ACC112 (cell line): ENCODE measurements around the gene AIFM2.
"Not testable (repeated sequence)": the region's sequence is repeated elsewhere in the genome, so short reads cannot be mapped to it uniquely, and the experiment has no call there.

Source experiments
- H2AFZ ChIP-seq: fragments of 200-600 bp; sonication (generic); one replicate; pipeline ENCODE4 v1.6.0; 2017; ENCODE audit warnings: antibody characterized with exemption, low read length; ENCODE audit not compliant: unreplicated experiment
- H3K27ac ChIP-seq: fragments of 200-600 bp; sonication (generic); 2 replicates; pipeline ENCODE4 v1.5.1; 2014; ENCODE audit warnings: low read depth, mild to moderate bottlenecking, antibody characterized with exemption, low read length, moderate library complexity
- H3K27me3 ChIP-seq: fragments of 200-600 bp; sonication (generic); 2 replicates; pipeline ENCODE4 v1.6.1; 2014; ENCODE audit warnings: mild to moderate bottlenecking, antibody characterized with exemption, low read length, moderate library complexity, mixed read lengths; ENCODE audit not compliant: insufficient read depth
- H3K36me3 ChIP-seq: fragments of 200-600 bp; sonication (generic); 2 replicates; pipeline ENCODE4 v1.6.1; 2016; ENCODE audit warnings: mild to moderate bottlenecking, antibody characterized with exemption, low read length, moderate library complexity, mixed read lengths; ENCODE audit not compliant: insufficient read depth
- H3K4me1 ChIP-seq: fragments of 200-600 bp; sonication (generic); one replicate; pipeline ENCODE4 v1.6.1; 2016; ENCODE audit warnings: low read length, mixed read lengths; ENCODE audit not compliant: insufficient read depth, unreplicated experiment, control insufficient read depth
- H3K4me3 ChIP-seq: fragments of 200-600 bp; sonication (generic); 2 replicates; pipeline ENCODE4 v1.5.1; 2014; ENCODE audit warnings: mild to moderate bottlenecking, low read depth, low read length
- H3K79me2 ChIP-seq: fragments of 200-600 bp; sonication (generic); one replicate; pipeline ENCODE4 v1.6.0; 2016; ENCODE audit warnings: low read length; ENCODE audit not compliant: control insufficient read depth, unreplicated experiment, insufficient read depth

Gene AIFM2

DNA sequence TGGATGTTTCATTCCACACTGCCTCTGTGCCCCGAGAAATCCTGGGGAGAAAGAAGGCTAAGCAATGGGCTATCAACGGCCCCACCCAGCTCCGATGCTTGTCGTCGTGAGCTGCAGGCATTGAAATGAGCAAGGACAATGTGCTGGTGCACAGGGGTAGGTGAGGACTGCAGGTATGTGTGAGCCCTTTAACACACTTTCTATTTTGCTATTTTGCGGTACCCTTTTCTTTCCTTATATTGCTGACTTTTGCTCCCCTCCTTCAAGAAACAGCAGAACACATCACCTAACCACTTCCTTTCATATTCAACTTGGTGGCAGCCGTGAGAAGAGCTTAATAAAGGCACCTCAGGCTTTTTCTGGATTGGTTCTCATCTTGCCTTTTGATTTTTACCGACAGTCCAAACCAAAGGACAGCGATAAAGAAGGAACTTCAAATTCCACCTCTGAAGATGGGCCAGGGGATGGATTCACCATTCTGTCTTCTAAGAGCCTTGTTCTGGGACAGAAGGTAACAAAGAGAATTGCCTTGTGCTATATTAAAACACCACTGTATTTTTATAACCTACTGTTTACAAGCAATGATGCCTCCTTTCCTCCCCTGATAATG is 39.2 kb downstream of the AIFM2 start:
- Histone ChIP-seq H3K27ac (no peak overlapping the region), H3K27me3 (no peaks in the 10 kb centered on the region), H3K4me1 (no peaks in the 10 kb centered on the region), H3K79me2 (no peaks in the 10 kb centered on the region), H3K4me3 (no peak overlapping the region), H2AFZ (no peak overlapping the region), H3K36me3 (no peaks in the 10 kb centered on the region)

DNA sequence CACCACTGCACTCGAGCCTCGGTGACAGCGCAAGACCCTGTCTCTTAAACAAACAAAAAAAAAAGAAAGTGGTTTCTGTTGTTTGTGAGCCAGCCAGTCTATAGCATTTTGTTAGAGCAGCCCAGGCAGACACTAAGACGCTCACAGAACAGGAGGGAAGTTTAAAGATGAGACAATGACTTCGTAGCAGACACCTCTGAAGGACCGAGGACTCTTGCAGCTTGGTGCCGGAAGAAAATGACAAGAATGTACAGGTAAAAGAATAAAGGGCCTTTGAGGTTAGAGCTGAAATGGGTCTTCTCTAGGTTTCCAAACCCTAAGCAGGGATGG is 40.3 kb downstream of the AIFM2 start:
- H3K36me3 ChIP-seq, result no peaks in the 10 kb centered on the region

DNA sequence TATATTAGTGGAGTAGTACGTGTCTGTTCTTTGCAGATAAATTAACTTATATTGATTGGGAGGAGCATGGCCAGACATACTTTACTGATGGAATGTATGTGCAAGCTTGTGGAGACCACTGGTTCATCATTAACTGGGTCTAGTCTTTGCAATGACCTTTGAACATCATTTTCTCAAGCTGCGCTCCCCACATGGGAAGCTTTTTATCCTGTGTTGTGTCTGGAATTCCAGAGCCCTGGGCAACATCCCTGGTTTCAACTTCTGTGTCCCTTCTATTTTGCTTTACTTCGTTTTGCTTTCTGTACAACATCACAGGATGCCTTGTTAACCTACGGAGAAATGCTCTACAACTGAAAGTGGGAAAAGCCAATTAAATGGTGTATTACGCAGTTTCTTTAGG is 41.7 kb downstream of the AIFM2 start:
- no peaks in the 10 kb centered on the region for H3K79me2 ChIP-seq
- no peaks in the 10 kb centered on the region for H3K36me3 ChIP-seq
- no peak overlapping the region for H3K27ac ChIP-seq
- H3K27me3 ChIP-seq, result no peaks in the 10 kb centered on the region
- H3K4me1 ChIP-seq, result no peaks in the 10 kb centered on the region
- no peak overlapping the region for H3K4me3 ChIP-seq
- no peak overlapping the region for H2AFZ ChIP-seq

More for the DNA sequence above, 40.3 kb downstream of the AIFM2 start:
- H2AFZ ChIP-seq, result no peak overlapping the region
- no peak overlapping the region for H3K4me3 ChIP-seq
- H3K4me1 ChIP-seq, result no peaks in the 10 kb centered on the region
- no peaks in the 10 kb centered on the region for H3K79me2 ChIP-seq
- H3K27me3 ChIP-seq, result no peaks in the 10 kb centered on the region
- H3K27ac ChIP-seq, result no peak overlapping the region

DNA sequence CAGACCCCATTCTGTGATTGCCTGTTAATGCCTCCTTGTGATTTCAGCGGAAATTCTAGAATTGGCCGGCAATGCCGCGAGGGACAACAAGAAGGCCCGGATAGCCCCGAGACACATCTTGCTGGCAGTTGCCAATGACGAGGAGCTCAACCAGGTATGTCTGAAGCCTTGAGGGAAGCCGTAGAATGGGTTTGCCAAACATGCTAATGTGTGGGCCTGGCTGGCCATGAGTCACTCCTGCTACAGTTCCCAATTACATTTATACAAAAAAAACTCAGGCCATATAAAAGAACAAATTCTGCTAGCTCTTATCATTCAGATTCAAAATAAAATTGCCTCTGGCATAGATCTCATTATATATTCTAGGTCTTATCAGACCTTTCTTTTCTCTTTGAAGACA is 42.6 kb downstream of the AIFM2 start:
- H2AFZ ChIP-seq, result no peak overlapping the region
- no peak overlapping the region for H3K4me3 ChIP-seq
- no peaks in the 10 kb centered on the region for H3K79me2 ChIP-seq
- H3K4me1 ChIP-seq, result no peaks in the 10 kb centered on the region
- H3K27ac ChIP-seq, result no peak overlapping the region
- H3K36me3 ChIP-seq, result no peaks in the 10 kb centered on the region
- H3K27me3 ChIP-seq, result no peaks in the 10 kb centered on the region

DNA sequence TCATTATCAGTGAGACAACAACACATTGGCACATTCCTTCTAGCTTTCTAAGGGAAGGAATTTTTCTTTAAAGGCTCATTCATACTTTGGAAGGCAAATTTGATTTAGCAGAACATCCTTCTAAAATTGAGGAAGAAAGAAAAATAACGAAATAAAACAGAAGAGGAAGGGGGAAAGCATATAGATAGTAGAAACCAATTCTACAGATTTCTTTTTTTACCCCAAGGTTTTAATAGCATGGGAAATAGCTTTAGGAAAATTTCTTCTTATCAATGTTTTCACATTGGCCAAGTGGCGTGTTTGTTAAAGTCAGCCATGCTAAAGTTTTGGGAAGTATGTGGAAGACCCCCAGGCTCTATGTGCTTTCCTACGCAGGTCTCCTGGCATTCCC is 44.3 kb downstream of the AIFM2 start:
- no peak overlapping the region for H3K27ac ChIP-seq
- no peaks in the 10 kb centered on the region for H3K4me1 ChIP-seq
- H3K4me3 ChIP-seq, result no peak overlapping the region
- no peaks in the 10 kb centered on the region for H3K79me2 ChIP-seq
- H3K36me3 ChIP-seq, result no peaks in the 10 kb centered on the region
- H3K27me3 ChIP-seq, result no peaks in the 10 kb centered on the region
- H2AFZ ChIP-seq, result no peak overlapping the region

DNA sequence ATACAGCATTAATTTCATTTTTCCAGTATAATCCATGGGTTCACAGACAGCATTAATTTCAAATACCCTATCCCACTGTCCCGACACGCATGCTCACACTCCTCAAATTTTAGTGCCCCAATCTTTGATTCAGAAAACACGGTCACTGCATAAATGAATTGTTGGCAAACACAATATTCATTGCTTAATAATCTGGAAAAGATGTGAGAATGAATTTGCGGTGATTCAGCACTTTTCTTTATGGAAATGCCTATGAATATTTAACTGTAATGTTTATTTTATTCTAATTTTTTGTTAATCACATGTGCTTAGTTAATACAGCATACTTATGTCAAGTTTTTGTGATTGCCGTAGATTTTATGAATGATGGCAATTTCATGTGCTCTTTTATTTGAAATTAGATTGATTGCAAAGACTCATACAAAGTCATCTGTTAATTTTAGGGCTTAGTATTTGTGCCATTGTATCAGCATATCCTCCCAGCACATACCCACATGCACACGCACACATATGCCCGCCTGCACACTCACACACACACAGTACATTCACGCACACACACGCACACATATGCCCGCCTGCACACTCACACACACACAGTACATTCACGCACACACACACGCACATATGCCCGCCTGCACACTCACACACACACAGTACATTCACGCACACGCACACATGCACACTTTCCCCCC is 44.9 kb downstream of the AIFM2 start:
- Histone ChIP-seq H2AFZ (no peak overlapping the region), H3K79me2 (no peaks in the 10 kb centered on the region), H3K36me3 (no peaks in the 10 kb centered on the region), H3K4me1 (no peaks in the 10 kb centered on the region), H3K4me3 (no peak overlapping the region), H3K27ac (no peak overlapping the region), H3K27me3 (no peaks in the 10 kb centered on the region)

GRCh38 chr10:70085975-70086613 is 46.5 kb downstream of the AIFM2 start:
- no peaks in the 10 kb centered on the region for H3K27me3 ChIP-seq
- H2AFZ ChIP-seq, result no peak overlapping the region
- no peak overlapping the region for H3K27ac ChIP-seq
- H3K4me1 ChIP-seq, result no peaks in the 10 kb centered on the region
- no peaks in the 10 kb centered on the region for H3K36me3 ChIP-seq
- H3K79me2 ChIP-seq, result no peaks in the 10 kb centered on the region
- no peak overlapping the region for H3K4me3 ChIP-seq

GRCh38 chr10:70084189-70084588 is 48.4 kb downstream of the AIFM2 start:
- Histone ChIP-seq H3K36me3 (no peaks in the 10 kb centered on the region), H2AFZ (no peak overlapping the region), H3K4me1 (no peaks in the 10 kb centered on the region), H3K27me3 (no peaks in the 10 kb centered on the region), H3K27ac (no peak overlapping the region), H3K4me3 (no peak overlapping the region), H3K79me2 (no peaks in the 10 kb centered on the region)

DNA sequence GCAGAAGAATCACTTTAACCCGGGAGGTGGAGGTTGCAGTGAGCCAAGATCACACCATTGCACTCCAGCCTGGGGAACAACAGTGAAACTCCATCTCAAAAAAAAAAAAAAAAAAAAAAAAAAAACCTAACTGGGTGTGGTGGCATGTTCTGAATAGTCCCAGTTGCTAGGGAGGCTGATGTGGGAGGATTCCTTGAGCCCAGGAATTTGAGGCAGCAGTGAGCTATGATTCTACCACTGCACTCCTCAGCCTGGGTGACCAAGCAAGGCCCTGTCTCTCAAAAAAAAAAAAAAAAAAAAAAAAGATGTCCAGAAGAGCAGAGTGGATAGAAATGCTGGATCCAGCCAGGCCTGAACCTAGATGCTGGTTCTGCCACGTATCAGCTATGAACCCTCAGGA is 51.8 kb downstream of the AIFM2 start:
- not testable (repeated sequence) for H3K27ac ChIP-seq, H2AFZ ChIP-seq, H3K27me3 ChIP-seq, H3K36me3 ChIP-seq, H3K79me2 ChIP-seq, H3K4me3 ChIP-seq, H3K4me1 ChIP-seq

DNA sequence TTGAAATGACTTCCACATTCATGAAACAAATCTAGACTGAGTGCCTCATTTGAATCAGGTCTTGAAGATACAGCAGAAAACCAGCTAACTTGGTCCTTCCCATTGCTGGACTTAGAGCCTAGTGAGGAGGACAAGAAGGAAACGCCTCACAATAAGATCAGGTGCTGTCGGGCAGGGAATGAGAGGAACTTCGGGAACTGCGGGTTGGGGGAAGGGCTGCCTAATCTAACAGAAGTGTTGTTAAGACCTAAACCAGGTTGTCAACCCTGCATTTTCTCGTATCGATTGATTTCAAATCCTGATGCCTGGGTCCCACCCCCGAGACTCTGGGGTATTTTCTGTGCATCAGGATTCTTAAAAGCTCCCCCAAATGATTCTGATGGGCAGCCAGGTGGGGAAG is 53.7 kb downstream of the AIFM2 start:
- Histone ChIP-seq H3K4me3 (no peak overlapping the region), H2AFZ (no peak overlapping the region), H3K4me1 (peaks cover 3% of the 10 kb centered on the region), H3K27me3 (no peaks in the 10 kb centered on the region), H3K79me2 (no peaks in the 10 kb centered on the region), H3K36me3 (no peaks in the 10 kb centered on the region), H3K27ac (no peak overlapping the region)

GRCh38 chr10:70078329-70078728 is 54.3 kb downstream of the AIFM2 start:
- H3K27me3 ChIP-seq, result no peaks in the 10 kb centered on the region
- peaks cover 3% of the 10 kb centered on the region for H3K4me1 ChIP-seq
- no peaks in the 10 kb centered on the region for H3K36me3 ChIP-seq
- no peak overlapping the region for H3K4me3 ChIP-seq
- no peak overlapping the region for H2AFZ ChIP-seq
- no peaks in the 10 kb centered on the region for H3K79me2 ChIP-seq
- no peak overlapping the region for H3K27ac ChIP-seq
